Inflammatory macrophage (primary cell): ENCODE data around the gene EEF2KMT.
"Not testable (repeated sequence)": the region's sequence is repeated elsewhere in the genome, so short reads cannot be mapped to it uniquely, and the experiment has no call there.

Experiments used
- DNase-seq, 2 donors: peaks; one replicate each; pipeline ENCODE4 v3.0.0-alpha.2; 2020 to 2022

Gene EEF2KMT

DNA sequence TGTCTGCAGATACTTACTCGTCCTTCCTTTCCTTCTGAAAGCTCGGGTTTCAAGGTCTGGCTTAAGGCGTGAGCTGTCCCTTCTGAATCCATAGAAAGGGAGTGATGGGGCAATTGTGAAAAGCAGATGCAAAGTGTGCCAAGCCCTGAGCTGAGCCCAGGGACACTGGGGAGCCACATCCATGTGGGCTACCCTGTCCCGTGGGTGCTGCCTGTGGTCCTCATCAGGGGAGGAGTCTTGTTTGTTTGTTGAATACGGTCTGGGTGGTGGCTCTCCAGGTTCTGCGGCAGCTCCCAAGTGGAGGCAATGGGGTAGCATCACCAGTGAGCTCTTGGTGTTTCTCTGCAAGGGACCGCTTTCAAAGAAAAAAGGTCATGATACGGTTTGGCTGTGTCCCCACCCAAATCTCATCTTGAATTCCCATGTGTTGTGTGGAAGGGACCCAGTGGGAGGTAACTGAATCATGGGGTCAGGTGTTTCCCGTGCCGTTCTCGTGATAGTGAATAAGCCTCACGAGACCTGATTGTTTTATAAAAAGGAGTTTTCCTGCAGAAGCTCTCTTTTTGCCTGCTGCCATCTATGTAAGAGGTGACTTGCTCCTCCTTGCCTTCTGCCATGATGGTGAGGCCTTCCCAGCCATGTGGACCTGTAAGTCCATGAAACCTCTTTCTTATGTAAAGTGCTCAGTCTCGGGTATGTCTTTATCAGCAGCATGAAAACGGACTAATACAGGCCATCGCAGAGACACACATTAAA lies 27.0 kb downstream of the EEF2KMT start:
- no peak for DNase-seq

DNA sequence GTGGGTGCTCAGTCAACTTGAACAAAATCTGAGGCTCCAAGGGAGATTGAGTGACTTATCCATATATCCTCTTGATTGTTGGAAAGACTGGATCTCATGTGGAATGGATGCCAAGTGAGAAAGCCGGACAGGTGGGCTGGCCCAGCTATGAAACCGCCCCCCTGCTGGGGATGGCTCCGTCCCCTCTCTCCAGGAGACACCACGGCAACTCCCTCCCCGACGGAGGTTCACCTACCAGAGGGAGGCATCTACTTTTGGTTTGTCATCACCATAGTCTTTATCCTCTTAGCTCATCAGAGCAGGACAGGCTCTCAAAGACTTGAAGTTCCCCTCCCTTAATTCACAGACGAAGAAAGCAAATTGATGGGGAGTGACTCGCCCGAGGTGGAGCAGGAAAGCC lies 27.7 kb downstream of the EEF2KMT start:
- no peak for DNase-seq

DNA sequence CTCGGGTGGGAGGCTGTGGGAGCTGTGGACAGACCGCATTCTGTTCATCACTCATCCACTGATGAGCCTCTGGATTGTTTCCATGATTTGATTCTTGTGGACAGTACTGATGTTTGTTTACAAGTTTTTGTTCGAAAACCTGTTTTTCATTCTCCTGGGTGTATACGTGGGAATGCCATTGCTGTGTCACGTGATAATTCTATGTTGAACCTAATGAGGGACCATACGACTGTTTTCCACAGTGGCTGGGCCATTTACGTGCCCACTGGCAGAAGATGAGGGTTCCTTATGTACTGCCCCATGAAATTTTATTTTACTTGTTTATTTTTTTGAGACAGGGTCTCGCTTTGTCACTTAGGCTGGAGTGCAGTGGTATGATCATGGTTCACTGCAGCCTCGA lies 28.5 kb downstream of the EEF2KMT start:
- DNase-seq = no peak

DNA sequence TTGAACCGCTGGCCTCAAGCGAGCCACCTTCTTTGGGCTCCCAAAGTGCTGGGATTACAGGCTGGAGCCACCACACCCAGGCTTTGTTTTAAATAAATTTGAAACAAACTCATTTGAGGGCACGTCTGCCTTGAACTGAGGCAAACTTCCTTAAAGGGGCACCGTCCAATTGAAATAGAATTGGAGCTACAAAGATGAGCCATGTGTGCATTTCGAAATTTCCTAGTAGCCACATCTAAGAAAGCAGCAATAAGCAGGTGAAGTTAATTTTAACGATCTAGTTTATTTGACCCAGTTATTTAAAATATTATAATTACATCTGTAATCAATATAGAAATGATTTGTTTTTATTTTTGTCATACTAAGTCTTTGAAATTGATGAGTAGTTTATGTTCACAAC lies 31.1 kb downstream of the EEF2KMT start:
- no peak for DNase-seq

DNA sequence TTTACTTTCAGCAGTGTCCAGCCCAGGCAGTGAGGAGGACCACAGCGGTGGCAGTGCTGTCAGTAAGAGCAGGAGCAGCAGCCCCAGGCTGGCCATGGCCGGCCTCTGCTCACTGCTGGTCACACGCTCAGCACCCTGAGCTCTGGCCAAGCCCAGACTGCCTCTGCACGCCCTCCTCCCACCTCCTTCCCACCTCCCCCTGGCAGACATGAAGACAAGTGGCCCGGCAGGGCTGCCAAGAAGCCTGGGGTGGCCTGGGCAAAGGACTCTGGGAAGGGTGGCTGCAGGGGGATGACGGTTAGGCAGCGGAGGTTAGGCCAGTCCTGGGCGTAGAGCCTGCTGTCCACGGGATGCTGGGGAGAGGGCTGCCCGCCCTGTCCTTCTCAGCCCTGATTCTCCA lies 31.8 kb downstream of the EEF2KMT start, which contains the start of gene C16orf89:
TSS of gene C16orf89 (minus strand) at position 144 of the 400 bp plus-strand sequence. CDS start at position 96, 48 bp downstream.
- DNase-seq = no peak

DNA sequence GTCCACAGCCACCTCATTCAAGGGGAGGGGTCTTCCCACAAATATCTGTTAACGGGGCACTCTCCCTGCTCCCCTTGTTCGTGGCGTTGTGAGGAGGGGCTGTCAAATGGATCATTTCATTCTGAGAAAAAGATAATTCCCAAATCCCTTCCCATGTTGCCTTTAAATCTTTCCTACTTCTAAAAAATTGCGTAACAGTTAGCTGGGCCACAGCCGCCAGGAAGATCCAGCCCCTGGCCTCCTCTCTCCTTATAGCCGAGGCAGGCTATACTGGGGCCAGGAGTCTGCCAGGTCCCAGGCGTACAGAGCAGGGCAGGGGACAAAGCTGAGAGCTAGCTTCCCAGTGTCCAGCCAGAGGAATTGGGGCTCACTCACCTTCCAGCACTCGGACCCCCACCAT lies 32.3 kb downstream of the EEF2KMT start:
- no peak for DNase-seq

DNA sequence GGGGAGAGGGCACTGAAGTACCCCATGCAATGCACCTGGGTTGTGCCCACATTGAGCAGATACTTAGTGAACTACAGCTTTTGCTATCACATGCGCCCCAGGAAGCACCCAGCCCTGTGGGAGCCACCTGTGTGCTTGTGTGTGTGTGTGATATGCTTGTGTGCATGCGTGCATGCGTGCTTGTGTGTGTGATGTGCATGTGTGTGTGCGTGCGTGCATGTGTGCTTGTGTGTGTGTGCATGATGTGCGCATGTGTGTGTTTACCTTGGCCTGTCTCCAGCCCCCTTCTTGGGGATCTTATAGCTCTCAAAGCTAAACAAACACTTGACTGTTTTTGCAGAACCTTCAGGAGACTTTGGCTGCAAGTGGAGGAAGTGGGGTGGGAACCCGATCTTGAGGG lies 32.7 kb downstream of the EEF2KMT start:
- no peak for DNase-seq

DNA sequence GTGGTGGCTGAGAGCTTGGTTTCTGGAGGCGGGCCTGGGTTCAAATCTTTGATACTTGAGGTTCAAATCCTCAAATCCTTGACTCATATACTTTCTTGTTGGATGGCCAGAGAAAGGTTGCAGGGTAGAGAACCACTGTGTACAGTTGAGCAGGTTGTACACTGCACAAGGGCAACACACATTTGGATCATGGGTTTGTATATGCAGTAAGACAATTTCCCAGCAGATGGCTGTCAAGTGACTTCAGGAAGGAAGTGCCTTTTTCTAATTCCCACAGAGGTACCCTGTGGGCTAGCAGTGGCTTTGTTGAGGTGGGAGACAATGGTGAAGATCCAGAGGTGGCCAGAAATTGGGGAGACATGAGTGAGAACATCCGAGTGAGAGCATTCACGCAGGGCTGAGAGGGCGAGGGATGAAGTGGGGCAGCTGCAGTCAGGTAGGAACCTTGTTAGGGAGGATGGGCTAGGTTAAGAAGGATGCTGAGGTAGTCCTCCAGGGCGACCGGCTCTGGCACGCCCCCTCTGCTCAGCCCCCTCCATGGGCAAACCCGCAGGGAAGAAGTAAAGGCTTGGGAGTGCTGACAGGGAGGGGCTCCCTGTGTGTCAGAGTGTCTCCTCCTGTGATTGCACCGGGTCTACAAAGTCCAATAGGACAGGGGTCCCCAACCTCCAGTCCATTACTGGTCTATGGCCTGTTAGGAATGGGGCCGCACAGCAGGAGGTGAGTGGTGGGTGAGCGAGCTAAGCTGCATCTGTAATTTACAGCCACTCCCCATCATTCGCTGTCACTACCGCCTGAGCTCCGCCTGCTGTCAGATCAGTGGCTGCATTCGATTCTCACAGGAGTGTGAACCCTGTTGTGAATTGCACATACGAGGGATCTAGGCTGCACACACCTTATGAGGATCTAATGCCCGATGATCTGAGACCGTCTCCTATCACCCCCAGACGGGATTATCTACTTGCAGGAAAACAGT lies 34.5 kb downstream of the EEF2KMT start:
- DNase-seq = no peak

DNA sequence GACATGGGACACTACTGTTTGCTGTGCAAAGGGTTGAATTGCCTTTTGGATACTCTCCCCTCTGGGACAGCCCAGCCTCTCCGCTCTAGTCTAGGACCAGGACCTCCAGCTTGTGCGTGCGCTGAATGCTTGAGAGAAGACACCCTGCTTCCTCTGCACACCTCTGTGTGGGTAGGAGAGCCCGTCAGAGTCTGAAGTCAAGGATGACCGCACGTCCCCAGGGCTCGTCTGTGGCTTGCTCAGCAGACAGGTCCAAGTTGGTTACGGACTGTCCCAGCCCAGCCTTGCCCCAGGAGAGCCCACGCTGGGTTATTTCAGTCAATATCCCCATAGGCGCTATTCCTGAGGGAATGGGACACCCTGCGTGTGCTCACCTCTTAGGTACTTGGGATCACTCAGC lies 35.5 kb downstream of the EEF2KMT start:
- no peak for DNase-seq

DNA sequence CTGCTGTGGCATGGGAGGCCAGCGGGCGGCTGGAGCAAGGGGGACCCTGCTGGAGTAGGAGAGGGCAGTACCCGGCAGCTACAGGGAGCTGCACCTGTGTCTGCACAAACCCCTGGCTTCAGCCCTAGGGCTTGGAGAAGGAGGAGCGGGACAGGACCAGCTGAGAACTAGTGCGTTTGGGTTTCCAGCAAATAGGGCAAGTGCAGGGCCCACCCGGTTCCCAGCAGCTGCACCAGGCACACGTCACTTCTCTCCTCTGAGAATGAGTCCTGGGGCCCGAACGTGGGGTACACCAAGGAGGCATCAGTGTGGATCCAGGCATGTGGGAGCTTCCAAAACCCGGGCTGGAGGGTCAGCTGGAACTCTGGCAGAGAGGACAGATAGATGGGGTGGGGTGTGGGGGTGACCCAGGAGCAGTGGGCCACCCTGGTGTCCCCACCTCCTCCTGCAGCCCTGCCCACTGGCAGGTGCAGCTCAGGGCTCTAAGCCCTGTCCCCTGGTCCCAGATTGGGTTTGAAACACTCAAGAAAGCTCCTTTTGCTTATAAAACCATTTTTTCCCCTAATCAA lies 37.4 kb downstream of the EEF2KMT start:
- no peak for DNase-seq

DNA sequence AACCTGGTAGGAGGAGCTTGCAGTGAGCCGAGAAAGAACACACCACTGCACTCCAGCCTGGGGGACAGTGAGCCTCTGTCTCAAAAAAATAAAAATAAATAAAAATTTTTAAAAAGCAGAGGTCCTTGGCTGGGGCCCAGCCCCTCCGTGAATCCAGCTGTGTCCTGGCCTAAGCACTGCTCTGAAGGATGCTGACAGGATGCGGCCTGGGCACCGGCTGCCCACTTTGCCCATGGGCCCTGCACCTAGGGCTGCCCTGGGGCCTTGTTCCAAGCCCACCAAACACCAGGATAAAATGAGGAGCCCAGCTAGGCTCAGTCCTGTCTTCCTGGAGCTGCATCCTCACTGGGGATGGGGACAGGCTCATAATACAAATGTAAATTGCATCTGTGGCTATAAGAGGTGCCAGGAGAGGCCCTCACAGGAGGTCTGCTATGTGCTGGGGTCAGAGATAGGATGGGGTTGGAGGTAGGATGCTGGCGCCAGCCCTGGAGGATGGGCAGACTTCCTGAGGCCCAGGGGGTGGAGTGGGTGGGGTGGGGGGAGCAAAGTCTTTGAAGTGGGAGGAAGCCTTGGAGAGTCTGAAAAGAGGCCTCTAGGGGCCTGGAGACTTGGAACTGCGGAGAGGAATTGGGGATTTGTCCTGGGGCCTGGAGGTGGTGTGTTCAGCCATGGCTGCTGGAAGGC lies 38.1 kb downstream of the EEF2KMT start:
- no peak for DNase-seq

DNA sequence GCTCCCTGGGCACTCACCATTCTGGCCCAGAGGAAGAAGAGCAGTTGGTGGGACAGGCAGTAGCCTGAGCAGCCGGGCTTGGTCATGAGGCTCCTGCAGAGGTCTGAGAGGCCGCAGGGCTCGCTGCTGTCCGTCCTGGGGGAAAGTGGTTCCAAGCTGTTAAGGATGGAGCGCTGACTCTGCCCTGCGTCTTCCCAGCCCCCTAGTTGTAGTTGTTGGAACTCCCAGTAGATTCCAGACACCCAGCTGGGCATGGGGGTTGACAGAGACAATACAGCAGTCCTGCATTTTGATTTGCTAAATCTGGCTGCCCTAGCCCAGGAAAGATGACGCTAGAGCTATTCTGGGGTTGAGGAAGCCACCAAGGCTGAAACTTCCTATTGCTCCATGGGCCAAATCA lies 39.1 kb downstream of the EEF2KMT start:
- DNase-seq = peak; percentile 41 to 64

DNA sequence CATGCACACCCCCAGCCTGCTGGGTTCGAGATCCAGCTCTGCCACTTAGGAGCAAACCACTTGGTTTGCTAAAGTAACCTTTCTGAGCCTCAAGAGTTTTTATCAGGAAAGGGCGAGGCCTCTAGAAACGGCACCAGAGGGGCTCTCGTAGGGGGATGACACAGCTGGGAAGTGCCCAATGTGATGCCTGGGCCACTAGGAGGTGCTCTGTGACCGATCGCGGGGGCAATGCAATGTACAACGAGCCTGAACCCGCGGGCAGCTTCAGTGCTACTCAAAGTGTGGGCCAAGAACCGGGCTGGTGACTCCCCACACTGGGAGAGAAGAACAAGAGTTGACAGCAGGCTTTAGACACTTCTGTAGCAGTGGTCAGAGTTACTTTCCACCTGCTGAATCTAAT lies 41.2 kb downstream of the EEF2KMT start:
- DNase-seq = peak; percentile 40 to 68

DNA sequence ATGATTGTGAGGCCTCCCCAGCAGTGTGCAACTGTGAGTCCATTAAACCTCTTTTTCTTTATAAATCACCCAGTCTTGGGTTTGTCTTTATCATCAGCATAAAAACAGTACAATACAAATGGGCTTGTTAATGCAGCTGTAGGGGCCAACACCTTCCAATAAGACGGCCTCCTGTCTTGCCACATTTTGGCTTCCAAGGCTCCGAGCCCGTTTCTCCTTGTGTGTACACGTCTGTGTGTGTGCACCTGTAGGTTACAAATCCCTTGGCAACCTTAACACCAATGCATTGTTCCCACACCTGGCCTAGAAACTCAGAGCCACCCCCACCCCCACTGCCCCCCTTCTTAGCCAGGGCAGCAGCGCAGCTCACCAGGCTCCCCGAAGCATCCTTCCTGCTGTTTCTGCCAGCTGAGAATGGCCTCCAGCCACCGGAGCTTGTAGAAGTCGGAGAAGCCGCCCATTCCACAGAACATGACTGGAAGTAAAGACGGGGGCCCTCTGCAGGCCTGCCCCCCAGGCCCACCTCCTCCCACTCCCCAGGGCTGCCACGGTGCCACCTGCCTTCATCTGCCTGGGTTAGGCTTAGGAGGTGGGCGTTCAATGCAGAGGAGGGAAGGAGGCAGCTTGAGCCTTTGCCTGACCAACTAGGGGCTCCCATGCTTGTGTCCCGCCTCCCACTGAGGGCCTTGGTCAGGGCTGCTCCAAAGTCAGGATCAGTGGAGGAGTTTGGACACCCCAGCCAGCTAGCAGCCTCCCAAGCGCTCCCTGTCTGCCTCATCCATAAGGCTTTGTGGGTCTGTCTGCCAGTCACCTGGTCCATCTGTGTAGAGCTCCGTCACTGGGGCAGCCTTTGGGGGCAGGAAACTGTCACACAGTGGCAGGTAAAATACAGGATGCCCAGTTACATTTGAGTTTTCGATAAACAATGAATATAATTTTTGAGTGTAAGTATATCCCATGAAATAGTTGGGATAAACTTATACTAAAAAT lies 42.4 kb downstream of the EEF2KMT start:
- DNase-seq = no peak

DNA sequence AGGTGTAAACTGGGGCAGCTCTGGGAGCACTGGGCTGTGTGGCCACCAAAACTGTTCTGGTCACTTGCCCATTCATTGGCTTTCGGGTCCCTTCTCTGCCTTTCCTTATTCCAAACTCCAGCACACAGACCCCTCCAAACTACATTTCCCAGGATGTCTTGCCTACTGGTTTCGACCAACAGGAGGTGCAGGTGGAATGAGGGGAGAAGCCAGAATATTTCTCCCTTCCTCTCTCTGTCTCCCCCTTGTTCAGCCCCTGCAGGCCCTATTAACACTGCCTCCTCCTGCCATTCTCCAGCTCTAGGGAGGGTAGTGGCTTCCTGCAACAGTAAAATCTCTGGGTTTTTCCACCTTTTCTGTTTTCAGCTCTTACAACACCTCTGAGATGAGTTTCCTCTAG lies 50.7 kb downstream of the EEF2KMT start:
- DNase-seq = no peak

DNA sequence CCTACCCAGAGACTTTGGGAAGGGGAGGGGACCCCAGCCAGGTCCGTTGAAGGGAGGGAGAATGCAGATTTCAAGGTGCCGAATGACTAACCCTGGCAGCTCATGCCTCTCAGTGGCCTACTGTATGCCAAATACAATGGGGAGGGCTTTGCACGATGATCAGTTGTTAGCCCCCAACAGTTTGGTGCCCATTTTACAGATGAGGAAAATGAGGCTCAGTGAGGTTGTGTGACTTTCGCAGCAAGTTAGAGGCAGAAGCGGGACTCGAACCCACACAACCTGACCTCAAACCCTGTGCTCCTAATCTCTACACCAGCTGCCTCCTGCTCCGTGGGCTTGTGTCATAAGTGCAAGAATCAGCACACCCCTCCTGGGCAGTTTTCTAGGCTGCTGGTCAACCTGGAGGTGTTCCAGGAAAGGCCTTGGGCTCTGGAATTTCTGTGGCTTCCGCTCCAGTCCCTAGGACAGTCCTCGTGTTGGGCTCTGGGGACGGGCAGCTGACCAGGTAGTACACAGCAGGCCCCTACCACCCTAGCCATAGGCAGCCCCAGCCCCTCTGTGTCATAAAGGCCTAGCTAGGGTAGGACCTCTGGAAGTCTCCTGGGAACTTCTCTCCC lies 52.0 kb downstream of the EEF2KMT start:
- DNase-seq = no peak

DNA sequence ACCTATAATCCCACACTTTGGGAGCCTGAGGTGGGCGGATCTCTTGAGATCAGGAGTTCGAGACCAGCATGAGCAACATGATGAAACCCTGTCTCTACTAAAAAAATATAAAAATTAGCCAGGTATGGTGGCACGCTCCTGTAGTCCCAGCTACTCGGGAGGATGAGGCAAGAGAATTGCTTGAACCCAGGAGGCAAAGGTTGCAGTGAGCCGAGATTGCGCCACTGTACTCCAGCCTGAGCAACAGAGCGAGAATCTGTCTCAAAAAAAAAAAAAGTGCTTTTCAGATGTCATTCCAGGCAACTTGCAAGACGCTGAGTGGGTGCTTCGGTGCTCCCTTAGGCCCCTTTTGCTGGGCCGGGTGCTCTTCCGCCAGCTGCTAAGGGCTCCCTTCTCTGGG lies 53.0 kb downstream of the EEF2KMT start:
- not testable (repeated sequence) for DNase-seq

DNA sequence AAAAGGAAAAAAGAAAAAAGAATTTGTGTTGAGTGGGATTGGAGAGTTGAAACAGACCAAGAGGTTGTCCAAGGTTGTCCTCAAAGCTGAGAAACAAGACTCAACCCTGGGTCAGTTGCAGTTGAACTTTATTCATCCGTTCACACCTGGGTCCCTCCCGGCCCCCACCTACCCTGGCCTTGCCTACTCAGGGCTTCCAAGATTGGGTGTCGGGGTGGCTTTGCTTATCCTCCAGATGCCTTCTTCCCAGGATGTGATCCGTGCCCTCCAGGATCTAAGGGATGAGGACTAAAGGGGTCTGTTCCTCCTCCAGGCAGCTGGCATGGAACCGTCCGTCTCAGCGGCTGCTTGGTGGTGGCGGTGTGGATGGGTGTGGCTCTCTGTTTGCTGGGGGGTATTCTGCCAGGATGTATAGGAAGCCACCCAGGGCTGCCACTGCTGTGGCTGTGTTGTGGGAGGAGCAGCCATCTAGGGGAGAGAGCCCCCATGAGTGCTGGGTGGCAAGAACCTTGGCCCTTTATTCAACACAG lies 53.5 kb downstream of the EEF2KMT start:
- no peak for DNase-seq

DNA sequence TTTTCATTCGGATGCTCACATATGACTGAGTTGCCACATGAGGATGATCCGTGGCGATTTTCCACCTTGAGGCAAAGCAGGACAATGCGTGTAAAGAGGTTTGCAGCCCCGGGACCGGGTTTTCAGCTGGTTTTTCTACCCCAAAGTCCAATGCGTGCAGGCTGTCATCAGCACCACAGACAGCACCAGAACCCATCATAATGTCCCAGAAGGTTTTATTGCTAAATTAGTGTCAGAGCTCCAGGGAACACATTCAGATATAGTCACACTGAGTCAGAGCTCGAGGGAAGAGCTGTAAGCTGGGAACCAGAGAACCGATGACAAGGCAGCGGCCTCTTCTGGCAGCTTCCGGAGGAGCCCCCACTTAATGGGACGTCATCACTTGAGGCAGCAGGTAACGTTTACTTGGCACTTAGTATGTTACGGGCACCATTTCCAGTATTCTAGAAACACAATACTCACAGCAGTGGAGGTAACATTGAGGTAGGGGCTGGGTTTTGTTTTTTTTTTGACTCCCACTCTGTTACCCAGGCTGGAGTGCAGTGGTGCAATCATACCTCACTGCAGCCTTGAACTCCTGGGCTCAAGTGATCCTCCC lies 54.9 kb downstream of the EEF2KMT start:
- no peak for DNase-seq

DNA sequence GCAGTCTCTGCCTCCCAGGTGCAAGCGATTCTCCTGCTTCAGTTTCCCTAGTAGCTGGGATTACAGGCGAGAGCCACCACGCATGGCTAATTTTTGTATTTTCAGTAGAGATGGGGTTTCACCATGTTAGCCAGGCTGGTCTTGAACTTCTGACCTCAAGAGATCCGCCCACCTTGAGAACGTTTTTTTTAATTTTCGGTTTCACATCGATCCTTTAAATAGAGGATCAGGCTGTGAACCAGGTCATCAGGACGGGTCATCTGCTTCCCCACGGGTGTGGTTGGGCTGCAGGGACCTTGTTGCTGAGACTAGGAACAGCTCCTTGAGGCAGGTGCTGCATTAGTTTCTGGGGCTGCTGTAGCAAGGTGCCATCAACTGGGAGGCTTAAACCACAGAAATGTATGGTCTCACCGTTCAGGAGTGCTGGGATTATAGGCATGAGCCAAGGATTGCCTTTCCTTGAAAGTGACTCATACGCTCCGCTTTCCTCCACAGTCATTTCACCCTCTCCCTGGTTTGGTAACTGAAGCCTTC lies 55.9 kb downstream of the EEF2KMT start:
- no peak for DNase-seq
